ENCODE results near the gene NPHP3.

DNA sequence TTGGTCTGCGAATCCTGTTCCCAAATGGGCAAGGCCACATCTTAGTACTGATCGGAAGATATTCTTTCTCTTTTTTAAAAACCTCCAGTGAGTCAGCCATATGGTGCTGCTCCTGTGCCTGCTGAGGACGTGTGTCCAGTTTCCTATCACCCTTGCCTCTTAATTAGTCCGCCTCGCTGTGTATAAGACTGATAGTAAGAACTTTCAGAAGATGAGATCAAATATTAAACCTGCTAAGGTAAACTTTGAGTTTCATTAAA is 61.5 kb downstream of the NPHP3 start:
- no peak for TF ChIP-seq POLR2A (IDR thresholded peaks at IDR 0.05)
- TF ChIP-seq, protein P1, sequence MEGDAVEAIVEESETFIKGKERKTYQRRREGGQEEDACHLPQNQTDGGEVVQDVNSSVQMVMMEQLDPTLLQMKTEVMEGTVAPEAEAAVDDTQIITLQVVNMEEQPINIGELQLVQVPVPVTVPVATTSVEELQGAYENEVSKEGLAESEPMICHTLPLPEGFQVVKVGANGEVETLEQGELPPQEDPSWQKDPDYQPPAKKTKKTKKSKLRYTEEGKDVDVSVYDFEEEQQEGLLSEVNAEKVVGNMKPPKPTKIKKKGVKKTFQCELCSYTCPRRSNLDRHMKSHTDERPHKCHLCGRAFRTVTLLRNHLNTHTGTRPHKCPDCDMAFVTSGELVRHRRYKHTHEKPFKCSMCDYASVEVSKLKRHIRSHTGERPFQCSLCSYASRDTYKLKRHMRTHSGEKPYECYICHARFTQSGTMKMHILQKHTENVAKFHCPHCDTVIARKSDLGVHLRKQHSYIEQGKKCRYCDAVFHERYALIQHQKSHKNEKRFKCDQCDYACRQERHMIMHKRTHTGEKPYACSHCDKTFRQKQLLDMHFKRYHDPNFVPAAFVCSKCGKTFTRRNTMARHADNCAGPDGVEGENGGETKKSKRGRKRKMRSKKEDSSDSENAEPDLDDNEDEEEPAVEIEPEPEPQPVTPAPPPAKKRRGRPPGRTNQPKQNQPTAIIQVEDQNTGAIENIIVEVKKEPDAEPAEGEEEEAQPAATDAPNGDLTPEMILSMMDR (IDR thresholded peaks at IDR 0.05): no peak

All from thyroid gland (tissue), 4 donors.